IPS-18a (cell line): ENCODE results near the gene POLD4.
"Not testable (repeated sequence)": the region's sequence is repeated elsewhere in the genome, so short reads cannot be mapped to it uniquely, and the experiment has no call there.

ENCODE experiments used
- H3K27ac ChIP-seq: one replicate; pipeline ENCODE4 v1.5.1; 2013; ENCODE audit warnings: low read length
- H3K27me3 ChIP-seq: one replicate; pipeline ENCODE4 v1.6.1; 2013; ENCODE audit warnings: mild to moderate bottlenecking, low read length; ENCODE audit not compliant: control insufficient read depth, insufficient read depth
- H3K36me3 ChIP-seq: one replicate; pipeline ENCODE4 v1.6.1; 2013; ENCODE audit warnings: low read depth, low read length; ENCODE audit not compliant: control insufficient read depth
- H3K4me1 ChIP-seq: one replicate; pipeline ENCODE4 v1.6.1; 2013; ENCODE audit warnings: low read depth, low read length; ENCODE audit not compliant: control insufficient read depth
- H3K4me3 ChIP-seq: one replicate; pipeline ENCODE4 v1.5.1; 2013; ENCODE audit warnings: low read length
- H3K9ac ChIP-seq: one replicate; pipeline ENCODE4 v1.6.1; 2013; ENCODE audit warnings: mild to moderate bottlenecking, low read length, moderate library complexity
- H3K9me3 ChIP-seq: one replicate; pipeline ENCODE4 v1.6.1; 2013; ENCODE audit warnings: low read depth, low read length; ENCODE audit not compliant: control insufficient read depth

POLD4 gene

GRCh38 chr11:67353317-67354074 lies at the start of gene POLD4:
Gene POLD4, minus strand, starts transcription at chr11:67353546. Its CDS starts 147 bp downstream, at chr11:67353399.
- Histone ChIP-seq H3K27me3 (no peaks in the 10 kb centered on the region), H3K36me3 (no peaks in the 10 kb centered on the region), H3K9ac (peak within 1 kb of the TSS; percentile 63), H3K4me1 (peaks cover 16% of the 10 kb centered on the region), H3K27ac (peak within 1 kb of the TSS; percentile 66), H3K9me3 (no peaks in the 10 kb centered on the region), H3K4me3 (peak within 1 kb of the TSS; percentile 81)

- not testable (repeated sequence) for H3K4me1 ChIP-seq, H3K27me3 ChIP-seq, H3K9ac ChIP-seq, H3K9me3 ChIP-seq, H3K27ac ChIP-seq, H3K4me3 ChIP-seq
- peaks cover 13% of the 10 kb centered on the region for H3K36me3 ChIP-seq
Measured at GRCh38 chr11:67403085-67403484, 49.7 kb upstream of the POLD4 start.

DNA sequence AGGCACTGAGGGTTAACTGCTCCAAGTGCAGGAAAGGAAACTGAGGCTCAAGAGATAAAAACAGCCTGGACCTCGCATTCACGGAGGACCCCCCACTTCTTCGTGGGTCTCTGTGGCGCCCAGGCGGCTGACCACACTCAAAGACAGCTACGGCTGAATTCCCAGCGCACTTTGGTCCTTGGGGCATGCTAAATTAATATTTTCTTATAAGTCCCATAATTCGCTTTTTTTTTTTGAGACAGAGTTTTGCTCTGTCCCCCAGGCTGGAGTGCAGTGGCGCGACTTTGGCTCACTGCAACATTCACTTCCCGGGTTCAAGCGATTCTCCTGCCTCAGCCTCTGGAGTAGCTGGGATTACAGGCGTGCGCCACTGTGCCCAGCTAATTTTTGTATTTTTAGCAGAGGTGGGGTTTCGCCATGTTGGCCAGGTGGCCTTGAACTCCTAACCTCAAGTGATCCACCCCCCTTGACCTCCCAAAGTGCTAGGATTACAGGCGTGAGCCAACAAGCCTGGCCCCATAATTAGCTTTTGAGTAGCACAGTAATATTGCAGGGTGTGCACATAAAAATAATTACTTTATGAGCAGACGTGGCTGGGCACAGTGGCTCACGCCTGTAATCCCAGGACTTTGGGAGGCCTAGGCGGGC lies 49.0 kb upstream of the POLD4 start:
- not testable (repeated sequence) for H3K9me3 ChIP-seq, H3K4me1 ChIP-seq, H3K27ac ChIP-seq, H3K27me3 ChIP-seq, H3K9ac ChIP-seq
- Histone ChIP-seq H3K4me3 (peak overlapping the region; percentile 26), H3K36me3 (peaks cover 21% of the 10 kb centered on the region)

- no peak within 1 kb of the TSS for H3K27ac ChIP-seq
- H3K9me3 ChIP-seq: no peaks in the 10 kb centered on the region
- H3K36me3 ChIP-seq: peaks cover 21% of the 10 kb centered on the region
- peaks cover 5% of the 10 kb centered on the region for H3K4me1 ChIP-seq
- H3K27me3 ChIP-seq: no peaks in the 10 kb centered on the region
- H3K9ac ChIP-seq: peak within 1 kb of the TSS; percentile 67
- H3K4me3 ChIP-seq: peak within 1 kb of the TSS; percentile 71
Measured at GRCh38 chr11:67401495-67402191, 48.3 kb upstream of the POLD4 start, which contains the start of gene PPP1CA. Gene PPP1CA, minus strand, starts transcription at chr11:67401858. Its CDS starts 76 bp downstream, at chr11:67401782.

GRCh38 chr11:67400942-67401494 lies 47.7 kb upstream of the POLD4 start:
- peaks cover 23% of the 10 kb centered on the region for H3K36me3 ChIP-seq
- H3K4me3 ChIP-seq: peak overlapping the region; percentile 71
- H3K27ac ChIP-seq: no peak overlapping the region
- peaks cover 5% of the 10 kb centered on the region for H3K4me1 ChIP-seq
- no peaks in the 10 kb centered on the region for H3K27me3 ChIP-seq
- peak overlapping the region; percentile 67 for H3K9ac ChIP-seq
- no peaks in the 10 kb centered on the region for H3K9me3 ChIP-seq

- peak overlapping the region; percentile 67 for H3K9ac ChIP-seq
- H3K4me3 ChIP-seq: peak overlapping the region; percentile 71
- peaks cover 24% of the 10 kb centered on the region for H3K36me3 ChIP-seq
- no peaks in the 10 kb centered on the region for H3K9me3 ChIP-seq
- H3K27me3 ChIP-seq: no peaks in the 10 kb centered on the region
- H3K4me1 ChIP-seq: peaks cover 5% of the 10 kb centered on the region
- H3K27ac ChIP-seq: no peak overlapping the region
Measured at GRCh38 chr11:67400251-67400941, 47.0 kb upstream of the POLD4 start.

DNA sequence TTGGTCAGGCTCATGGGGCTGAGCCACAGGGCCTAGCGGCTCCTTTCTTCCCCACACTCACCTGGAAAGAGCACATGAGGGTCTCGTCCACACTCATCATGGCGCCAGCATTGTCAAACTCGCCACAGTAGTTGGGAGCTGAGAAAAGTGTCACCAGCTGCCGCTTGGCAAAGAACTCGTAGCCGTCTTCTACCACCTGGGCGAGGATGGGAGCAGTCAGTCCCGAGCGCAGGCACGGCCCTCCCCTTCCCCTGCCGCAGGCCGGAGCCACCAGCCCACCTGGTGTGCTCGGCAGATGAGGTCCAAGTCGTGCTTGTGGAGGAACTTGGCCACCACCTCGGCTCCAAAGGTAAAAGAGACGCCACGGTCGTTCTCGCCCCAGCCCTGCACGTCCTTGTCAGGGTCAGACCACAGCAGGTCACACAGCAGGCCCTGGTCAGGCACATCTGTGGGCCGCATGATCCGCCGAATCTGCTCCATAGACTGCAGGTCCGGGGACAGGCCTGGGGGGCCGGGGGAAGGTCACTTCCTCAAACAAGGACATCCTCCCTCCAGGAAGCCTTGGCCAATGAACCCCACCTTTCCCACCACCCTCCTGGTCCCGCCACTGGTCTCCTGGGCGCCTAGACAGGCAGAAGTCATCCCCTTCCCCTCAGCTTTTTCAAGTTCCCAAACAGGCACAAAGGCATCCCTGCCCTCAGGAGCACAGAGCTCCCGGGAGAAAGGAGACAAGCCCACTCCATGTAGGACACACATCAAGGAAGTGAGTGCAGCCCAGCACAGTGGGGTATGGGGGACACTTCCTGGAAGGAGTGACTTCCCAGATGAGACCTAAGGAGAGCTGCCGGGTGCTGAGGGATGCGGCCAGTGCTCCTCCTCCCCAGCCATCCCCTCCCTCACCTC lies 45.6 kb upstream of the POLD4 start:
- no peaks in the 10 kb centered on the region for H3K27me3 ChIP-seq
- no peaks in the 10 kb centered on the region for H3K9me3 ChIP-seq
- H3K36me3 ChIP-seq: peaks cover 24% of the 10 kb centered on the region
- H3K27ac ChIP-seq: no peak overlapping the region
- H3K4me3 ChIP-seq: no peak overlapping the region
- H3K4me1 ChIP-seq: peaks cover 5% of the 10 kb centered on the region
- no peak overlapping the region for H3K9ac ChIP-seq

- no peaks in the 10 kb centered on the region for H3K27me3 ChIP-seq
- H3K4me1 ChIP-seq: peaks cover 5% of the 10 kb centered on the region
- H3K9ac ChIP-seq: no peak overlapping the region
- H3K27ac ChIP-seq: no peak overlapping the region
- no peak overlapping the region for H3K4me3 ChIP-seq
- no peaks in the 10 kb centered on the region for H3K9me3 ChIP-seq
- peaks cover 24% of the 10 kb centered on the region for H3K36me3 ChIP-seq
Measured at GRCh38 chr11:67397986-67398660, 44.8 kb upstream of the POLD4 start.

GRCh38 chr11:67397536-67397935 lies 44.2 kb upstream of the POLD4 start:
- H3K9ac ChIP-seq: no peak overlapping the region
- peaks cover under 1% of the 10 kb centered on the region for H3K27me3 ChIP-seq
- peaks cover 5% of the 10 kb centered on the region for H3K4me1 ChIP-seq
- no peaks in the 10 kb centered on the region for H3K9me3 ChIP-seq
- peaks cover 24% of the 10 kb centered on the region for H3K36me3 ChIP-seq
- H3K4me3 ChIP-seq: no peak overlapping the region
- no peak overlapping the region for H3K27ac ChIP-seq
